Measurements from ENCODE around the gene DENND1A. TPM values are rescaled to one million over a fixed set of nuclear protein-coding genes. Genes with fewer than 3 reads are reported as not detected.

The DENND1A gene
- total RNA-seq, 1 experiment from 2014 or later, result 23.5 TPM

- POLR2A ChIA-PET, result no interaction called here
- Mint-ChIP-seq H3K4me1 (peaks cover 30% of the 10 kb centered on the region), H3K9me3 (peaks cover 38% of the 10 kb centered on the region), H3K4me3 (no peak overlapping the region), H3K27ac (no peak overlapping the region), H3K36me3 (peaks cover 37% of the 10 kb centered on the region), H3K27me3 (ENCODE audit: low read depth) (no peaks in the 10 kb centered on the region)
- TF ChIP-seq CDX4 (CRISPR knock-in tag; IDR thresholded peaks at IDR 0.05; ENCODE audit: borderline replicate concordance) (no peak), TEAD4 (CRISPR knock-in tag; IDR thresholded peaks at IDR 0.05) (no peak), NFATC4 (CRISPR knock-in tag; IDR thresholded peaks at IDR 0.05) (no peak), ZBTB21 (CRISPR knock-in tag; IDR thresholded peaks at IDR 0.05; ENCODE audit: borderline replicate concordance) (no peak), SMAD3 (CRISPR knock-in tag; IDR thresholded peaks at IDR 0.05; ENCODE audit: borderline replicate concordance) (no peak)
- TF ChIP-seq, protein P1, sequence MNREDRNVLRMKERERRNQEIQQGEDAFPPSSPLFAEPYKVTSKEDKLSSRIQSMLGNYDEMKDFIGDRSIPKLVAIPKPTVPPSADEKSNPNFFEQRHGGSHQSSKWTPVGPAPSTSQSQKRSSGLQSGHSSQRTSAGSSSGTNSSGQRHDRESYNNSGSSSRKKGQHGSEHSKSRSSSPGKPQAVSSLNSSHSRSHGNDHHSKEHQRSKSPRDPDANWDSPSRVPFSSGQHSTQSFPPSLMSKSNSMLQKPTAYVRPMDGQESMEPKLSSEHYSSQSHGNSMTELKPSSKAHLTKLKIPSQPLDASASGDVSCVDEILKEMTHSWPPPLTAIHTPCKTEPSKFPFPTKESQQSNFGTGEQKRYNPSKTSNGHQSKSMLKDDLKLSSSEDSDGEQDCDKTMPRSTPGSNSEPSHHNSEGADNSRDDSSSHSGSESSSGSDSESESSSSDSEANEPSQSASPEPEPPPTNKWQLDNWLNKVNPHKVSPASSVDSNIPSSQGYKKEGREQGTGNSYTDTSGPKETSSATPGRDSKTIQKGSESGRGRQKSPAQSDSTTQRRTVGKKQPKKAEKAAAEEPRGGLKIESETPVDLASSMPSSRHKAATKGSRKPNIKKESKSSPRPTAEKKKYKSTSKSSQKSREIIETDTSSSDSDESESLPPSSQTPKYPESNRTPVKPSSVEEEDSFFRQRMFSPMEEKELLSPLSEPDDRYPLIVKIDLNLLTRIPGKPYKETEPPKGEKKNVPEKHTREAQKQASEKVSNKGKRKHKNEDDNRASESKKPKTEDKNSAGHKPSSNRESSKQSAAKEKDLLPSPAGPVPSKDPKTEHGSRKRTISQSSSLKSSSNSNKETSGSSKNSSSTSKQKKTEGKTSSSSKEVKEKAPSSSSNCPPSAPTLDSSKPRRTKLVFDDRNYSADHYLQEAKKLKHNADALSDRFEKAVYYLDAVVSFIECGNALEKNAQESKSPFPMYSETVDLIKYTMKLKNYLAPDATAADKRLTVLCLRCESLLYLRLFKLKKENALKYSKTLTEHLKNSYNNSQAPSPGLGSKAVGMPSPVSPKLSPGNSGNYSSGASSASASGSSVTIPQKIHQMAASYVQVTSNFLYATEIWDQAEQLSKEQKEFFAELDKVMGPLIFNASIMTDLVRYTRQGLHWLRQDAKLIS (CRISPR knock-in tag; IDR thresholded peaks at IDR 0.05; ENCODE audit: borderline replicate concordance), result no peak
- TF ChIP-seq, protein P2, sequence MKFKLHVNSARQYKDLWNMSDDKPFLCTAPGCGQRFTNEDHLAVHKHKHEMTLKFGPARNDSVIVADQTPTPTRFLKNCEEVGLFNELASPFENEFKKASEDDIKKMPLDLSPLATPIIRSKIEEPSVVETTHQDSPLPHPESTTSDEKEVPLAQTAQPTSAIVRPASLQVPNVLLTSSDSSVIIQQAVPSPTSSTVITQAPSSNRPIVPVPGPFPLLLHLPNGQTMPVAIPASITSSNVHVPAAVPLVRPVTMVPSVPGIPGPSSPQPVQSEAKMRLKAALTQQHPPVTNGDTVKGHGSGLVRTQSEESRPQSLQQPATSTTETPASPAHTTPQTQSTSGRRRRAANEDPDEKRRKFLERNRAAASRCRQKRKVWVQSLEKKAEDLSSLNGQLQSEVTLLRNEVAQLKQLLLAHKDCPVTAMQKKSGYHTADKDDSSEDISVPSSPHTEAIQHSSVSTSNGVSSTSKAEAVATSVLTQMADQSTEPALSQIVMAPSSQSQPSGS (CRISPR knock-in tag; IDR thresholded peaks at IDR 0.05; ENCODE audit: borderline replicate concordance, low read depth), result no peak
- TF ChIP-seq, protein P3, sequence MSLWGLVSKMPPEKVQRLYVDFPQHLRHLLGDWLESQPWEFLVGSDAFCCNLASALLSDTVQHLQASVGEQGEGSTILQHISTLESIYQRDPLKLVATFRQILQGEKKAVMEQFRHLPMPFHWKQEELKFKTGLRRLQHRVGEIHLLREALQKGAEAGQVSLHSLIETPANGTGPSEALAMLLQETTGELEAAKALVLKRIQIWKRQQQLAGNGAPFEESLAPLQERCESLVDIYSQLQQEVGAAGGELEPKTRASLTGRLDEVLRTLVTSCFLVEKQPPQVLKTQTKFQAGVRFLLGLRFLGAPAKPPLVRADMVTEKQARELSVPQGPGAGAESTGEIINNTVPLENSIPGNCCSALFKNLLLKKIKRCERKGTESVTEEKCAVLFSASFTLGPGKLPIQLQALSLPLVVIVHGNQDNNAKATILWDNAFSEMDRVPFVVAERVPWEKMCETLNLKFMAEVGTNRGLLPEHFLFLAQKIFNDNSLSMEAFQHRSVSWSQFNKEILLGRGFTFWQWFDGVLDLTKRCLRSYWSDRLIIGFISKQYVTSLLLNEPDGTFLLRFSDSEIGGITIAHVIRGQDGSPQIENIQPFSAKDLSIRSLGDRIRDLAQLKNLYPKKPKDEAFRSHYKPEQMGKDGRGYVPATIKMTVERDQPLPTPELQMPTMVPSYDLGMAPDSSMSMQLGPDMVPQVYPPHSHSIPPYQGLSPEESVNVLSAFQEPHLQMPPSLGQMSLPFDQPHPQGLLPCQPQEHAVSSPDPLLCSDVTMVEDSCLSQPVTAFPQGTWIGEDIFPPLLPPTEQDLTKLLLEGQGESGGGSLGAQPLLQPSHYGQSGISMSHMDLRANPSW (CRISPR knock-in tag; conservative IDR thresholded peaks at IDR 0.05; ENCODE audit: low read depth), result no peak
- no peak for ATAC-seq
- no peak for DNase-seq (ENCODE audit: low spot score)
- CTCF ChIA-PET, result no interaction called here
Observed at GRCh38 chr9:123843703-123844102, 86.2 kb downstream of the DENND1A start.

DNA sequence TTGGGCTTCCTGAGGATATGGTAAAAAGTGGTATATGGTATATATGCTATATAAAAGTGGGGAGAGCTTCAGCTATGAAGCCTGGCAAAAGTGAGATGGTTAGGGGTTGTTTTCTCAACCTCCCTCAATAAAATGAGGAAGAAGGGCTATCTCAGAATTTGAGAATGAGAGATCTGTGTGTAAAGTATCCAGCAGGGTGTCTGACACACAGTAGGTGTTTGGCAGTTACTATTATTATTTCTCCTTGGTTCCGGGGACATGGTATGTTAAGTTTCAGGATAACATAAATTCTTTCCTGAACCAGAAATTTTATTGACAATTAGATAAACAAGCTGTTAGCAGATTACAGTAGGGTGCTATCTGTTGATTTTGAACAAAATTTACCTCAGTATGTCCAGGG is 94.1 kb downstream of the DENND1A start:
- H3K36me3 Mint-ChIP-seq, result no peaks in the 10 kb centered on the region
- peaks cover 63% of the 10 kb centered on the region for H3K4me1 Mint-ChIP-seq
- peak overlapping the region; percentile 32; the same call in 1 of the 2 replicates for H3K27ac Mint-ChIP-seq
- ATAC-seq (no peak), DNase-seq (ENCODE audit: low spot score) (no peak)
- ChIA-PET POLR2A (interaction anchor here (2.1 kb wide), 1 partner anchor 13 kb away, joined by 6 read pairs; no protein-coding TSS in a partner anchor), CTCF (interaction anchor here (3.0 kb wide), 1 partner anchor 11 kb away, joined by 19 read pairs; no protein-coding TSS in a partner anchor)
- H3K4me3 Mint-ChIP-seq, result no peak overlapping the region
- peaks cover 13% of the 10 kb centered on the region for H3K9me3 Mint-ChIP-seq
- TF ChIP-seq TP53 (CRISPR knock-in tag; IDR thresholded peaks at IDR 0.05) (no peak), ELF4 (CRISPR knock-in tag; IDR thresholded peaks at IDR 0.05; ENCODE audit: low read depth) (no peak), ZNF232 (CRISPR knock-in tag; IDR thresholded peaks at IDR 0.05) (no peak), TCF7 (CRISPR knock-in tag; IDR thresholded peaks at IDR 0.05; ENCODE audit: low read depth) (no peak), KAT7 (CRISPR knock-in tag; IDR thresholded peaks at IDR 0.05; ENCODE audit: borderline replicate concordance) (no peak), PREB (CRISPR knock-in tag; IDR thresholded peaks at IDR 0.05; ENCODE audit: borderline replicate concordance) (no peak), ERG (CRISPR knock-in tag; IDR thresholded peaks at IDR 0.05) (no peak), FOXJ3 (CRISPR knock-in tag; IDR thresholded peaks at IDR 0.05; ENCODE audit: borderline replicate concordance) (no peak), ETV6 (CRISPR knock-in tag; IDR thresholded peaks at IDR 0.05) (no peak)
- TF ChIP-seq, protein P4, sequence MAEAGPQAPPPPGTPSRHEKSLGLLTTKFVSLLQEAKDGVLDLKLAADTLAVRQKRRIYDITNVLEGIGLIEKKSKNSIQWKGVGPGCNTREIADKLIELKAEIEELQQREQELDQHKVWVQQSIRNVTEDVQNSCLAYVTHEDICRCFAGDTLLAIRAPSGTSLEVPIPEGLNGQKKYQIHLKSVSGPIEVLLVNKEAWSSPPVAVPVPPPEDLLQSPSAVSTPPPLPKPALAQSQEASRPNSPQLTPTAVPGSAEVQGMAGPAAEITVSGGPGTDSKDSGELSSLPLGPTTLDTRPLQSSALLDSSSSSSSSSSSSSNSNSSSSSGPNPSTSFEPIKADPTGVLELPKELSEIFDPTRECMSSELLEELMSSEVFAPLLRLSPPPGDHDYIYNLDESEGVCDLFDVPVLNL (CRISPR knock-in tag; IDR thresholded peaks at IDR 0.05; ENCODE audit: borderline replicate concordance, low read depth), result no peak
- TF ChIP-seq, protein P5, sequence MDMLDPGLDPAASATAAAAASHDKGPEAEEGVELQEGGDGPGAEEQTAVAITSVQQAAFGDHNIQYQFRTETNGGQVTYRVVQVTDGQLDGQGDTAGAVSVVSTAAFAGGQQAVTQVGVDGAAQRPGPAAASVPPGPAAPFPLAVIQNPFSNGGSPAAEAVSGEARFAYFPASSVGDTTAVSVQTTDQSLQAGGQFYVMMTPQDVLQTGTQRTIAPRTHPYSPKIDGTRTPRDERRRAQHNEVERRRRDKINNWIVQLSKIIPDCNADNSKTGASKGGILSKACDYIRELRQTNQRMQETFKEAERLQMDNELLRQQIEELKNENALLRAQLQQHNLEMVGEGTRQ (CRISPR knock-in tag; IDR thresholded peaks at IDR 0.05), result no peak
- no peaks in the 10 kb centered on the region for H3K27me3 Mint-ChIP-seq (ENCODE audit: low read depth)
